Measurements from ENCODE around the gene CTNNB1.

Gene CTNNB1

DNA sequence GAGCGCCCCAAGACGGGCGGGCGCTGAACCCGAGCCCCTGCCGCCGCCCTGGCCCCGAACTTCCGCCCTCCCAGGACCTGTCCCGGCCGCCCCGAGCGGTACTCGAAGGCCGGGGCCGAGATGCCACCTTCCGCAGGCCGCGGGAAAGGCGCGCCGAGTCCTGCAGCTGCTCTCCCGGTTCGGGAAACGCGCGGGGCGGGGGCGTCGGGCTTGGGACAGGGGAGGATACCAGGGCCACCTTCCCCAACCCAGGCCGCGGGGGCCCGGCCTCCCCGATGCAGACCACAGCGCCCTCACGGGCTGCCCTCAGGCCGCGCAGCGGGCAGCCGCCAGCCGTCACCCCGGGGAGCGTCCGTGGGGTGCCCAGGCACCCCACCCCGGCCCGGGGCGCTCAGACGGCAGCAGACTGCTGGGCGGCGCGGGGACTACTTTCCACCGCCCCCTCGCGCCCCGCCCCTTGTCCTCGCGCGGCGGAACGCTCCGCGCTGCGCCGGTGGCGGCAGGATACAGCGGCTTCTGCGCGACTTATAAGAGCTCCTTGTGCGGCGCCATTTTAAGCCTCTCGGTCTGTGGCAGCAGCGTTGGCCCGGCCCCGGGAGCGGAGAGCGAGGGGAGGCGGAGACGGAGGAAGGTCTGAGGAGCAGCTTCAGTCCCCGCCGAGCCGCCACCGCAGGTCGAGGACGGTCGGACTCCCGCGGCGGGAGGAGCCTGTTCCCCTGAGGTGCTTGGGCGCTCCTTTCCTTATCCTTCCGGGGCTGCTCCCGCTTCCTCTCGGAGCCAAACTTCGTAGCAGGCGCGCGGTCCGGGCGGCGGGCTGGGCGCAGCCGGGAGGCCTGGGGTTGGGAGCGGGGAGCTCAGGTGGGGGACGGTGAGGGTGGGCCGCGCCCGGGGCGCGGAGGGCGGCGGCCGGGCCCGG is at the start of gene CTNNB1:
Gene CTNNB1, plus strand, starts transcription at position 556 of the 916 bp plus-strand sequence. CDS start 24,564 bp downstream, outside the sequence.
- no peak for FAIRE-seq

- FAIRE-seq, result no peak
Measured at GRCh38 chr3:41155834-41156233, 43.5 kb upstream of the CTNNB1 start.

- no peak for FAIRE-seq
Measured at GRCh38 chr3:41158947-41159346, 40.4 kb upstream of the CTNNB1 start.

DNA sequence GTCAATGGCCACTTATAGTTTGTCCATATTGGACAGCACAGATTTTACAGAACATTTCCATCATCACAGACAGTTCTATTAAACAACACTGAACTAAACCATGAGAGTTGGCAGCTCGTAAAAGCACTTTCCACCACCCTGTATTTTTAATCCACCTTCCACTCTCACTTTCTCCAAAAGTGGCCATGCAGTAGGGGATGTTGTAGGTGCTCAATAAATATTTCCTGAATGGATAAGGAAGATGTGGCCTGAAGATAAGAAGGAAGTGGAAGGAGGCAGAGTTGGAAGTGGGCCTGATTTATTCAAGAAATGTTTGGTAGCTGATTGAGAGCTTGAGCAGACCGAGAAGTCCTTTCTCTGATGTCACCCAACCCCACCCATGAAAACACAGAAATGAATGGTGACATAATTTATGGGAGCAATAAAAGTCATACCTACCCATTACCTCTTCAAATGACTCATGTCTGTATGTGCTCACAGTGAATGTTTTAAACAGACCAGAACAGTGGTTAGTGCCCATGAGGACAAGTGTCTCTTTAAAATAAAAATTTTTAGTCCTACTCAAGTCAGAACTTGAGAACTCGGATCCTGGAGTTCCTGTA is 39.6 kb upstream of the CTNNB1 start:
- no peak for FAIRE-seq

DNA sequence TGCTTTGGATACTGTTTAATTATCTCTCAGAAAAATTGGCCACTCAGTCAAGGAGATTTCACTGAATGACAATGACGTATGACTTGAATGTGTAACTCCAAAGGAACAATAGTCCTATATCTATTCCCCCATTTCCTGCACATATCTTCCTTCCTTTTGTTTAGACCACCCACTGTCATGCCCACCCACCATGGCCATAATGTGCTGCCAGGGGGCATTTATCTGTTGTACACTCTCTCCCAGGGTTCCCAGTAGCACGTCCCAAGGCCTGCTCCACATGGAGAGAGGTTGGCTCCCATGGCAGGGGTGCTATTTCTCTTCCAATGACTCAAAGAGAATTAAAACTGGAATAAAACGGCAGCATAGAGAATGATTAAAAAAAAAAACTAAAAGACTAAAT is 36.8 kb upstream of the CTNNB1 start:
- FAIRE-seq, result no peak

- no peak for FAIRE-seq
Measured at GRCh38 chr3:41163006-41163405, 36.3 kb upstream of the CTNNB1 start.

GRCh38 chr3:41163421-41163820 is 35.9 kb upstream of the CTNNB1 start:
- FAIRE-seq, result no peak

DNA sequence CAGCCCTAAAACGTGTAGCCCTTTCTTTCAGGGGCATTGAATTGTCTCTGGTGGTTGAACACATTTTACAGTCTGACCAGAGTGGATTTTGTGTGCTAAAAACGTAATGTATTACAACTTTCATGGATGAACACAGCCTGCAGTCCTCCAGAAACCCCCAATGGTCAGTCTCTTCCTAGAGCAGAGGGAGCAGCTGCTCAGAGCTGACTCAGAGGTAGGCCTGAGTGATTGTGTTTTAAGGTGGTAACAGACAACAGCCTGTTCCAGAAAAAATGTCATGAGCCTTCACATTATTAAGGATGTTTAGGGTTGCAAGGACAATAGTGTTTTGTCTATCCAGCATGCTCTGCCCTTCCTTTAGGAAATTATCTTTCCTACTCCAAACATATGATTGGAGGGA is 34.5 kb upstream of the CTNNB1 start:
- no peak for FAIRE-seq

DNA sequence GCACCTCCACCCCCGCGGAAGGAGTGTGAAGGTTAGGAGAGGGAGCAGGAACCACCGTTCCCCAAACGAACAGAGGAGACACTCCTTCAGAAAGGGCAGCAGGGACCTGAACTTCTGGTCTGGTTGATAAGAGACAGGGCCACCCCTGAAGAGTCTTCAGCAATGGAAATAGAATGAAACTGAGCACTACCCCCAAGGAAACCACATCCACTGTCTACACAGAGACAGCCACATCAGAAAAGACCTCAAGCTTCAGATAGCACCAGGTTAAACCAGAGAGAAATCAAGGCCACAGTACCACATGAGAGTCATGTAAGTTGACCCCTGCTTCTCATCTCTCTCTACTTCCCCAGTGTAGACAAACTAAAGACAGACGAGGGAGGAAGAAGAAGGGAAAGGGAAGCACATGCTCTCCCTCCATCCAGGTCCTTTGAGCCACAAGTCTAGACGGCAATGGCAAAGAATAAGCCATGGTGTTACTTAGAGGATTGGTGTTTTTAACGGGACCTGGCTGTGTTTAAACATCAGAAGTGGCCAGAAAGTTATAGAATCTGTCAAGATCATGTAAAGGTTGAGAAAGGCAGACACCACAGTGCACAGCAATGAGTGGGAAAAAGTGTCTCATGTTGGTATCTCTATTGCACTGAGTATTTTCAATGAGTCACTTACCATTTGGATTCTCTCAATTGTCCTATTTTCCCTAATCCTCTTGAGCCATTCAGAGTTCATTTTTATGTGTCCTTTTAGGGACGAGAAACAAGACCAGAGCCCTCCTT is 31.4 kb upstream of the CTNNB1 start:
- no peak for FAIRE-seq

- no peak for FAIRE-seq
Measured at GRCh38 chr3:41169023-41169422, 30.3 kb upstream of the CTNNB1 start.

- no peak for FAIRE-seq
Measured at GRCh38 chr3:41173926-41174885, 25.1 kb upstream of the CTNNB1 start.

DNA sequence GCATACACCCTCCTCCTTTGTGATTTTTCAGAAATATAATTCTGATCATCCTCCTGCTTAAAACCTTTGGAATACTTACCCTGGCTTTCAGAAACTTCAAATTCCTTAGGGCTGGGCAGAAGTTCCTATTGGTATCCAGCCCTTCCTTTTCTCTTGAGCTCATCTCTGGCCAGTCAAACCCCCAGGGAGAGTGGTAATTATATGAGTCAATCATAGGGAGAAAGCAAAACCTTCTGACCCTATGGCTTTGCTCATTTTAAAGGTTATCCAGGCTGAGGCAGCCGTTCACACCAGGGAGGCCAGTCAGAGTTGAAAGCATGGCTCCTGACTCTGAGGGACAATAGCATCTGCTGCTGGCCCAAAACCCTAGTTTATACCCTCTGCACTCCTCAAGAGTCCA is 23.9 kb upstream of the CTNNB1 start:
- FAIRE-seq, result no peak

- no peak for FAIRE-seq
Measured at GRCh38 chr3:41176596-41176995, 22.7 kb upstream of the CTNNB1 start.

GRCh38 chr3:41178576-41178975 is 20.7 kb upstream of the CTNNB1 start:
- FAIRE-seq, result no peak

GRCh38 chr3:41180396-41180795 is 18.9 kb upstream of the CTNNB1 start:
- FAIRE-seq, result no peak

GRCh38 chr3:41182504-41183059 is 16.7 kb upstream of the CTNNB1 start:
- FAIRE-seq, result no peak

- FAIRE-seq, result no peak
Measured at GRCh38 chr3:41184394-41184793, 14.9 kb upstream of the CTNNB1 start.

- FAIRE-seq, result no peak
Measured at GRCh38 chr3:41186297-41186696, 13.0 kb upstream of the CTNNB1 start.

GRCh38 chr3:41188306-41188705 is 11.0 kb upstream of the CTNNB1 start:
- FAIRE-seq, result no peak

- FAIRE-seq, result no peak
Measured at GRCh38 chr3:41190509-41191284, 8.6 kb upstream of the CTNNB1 start.

DNA sequence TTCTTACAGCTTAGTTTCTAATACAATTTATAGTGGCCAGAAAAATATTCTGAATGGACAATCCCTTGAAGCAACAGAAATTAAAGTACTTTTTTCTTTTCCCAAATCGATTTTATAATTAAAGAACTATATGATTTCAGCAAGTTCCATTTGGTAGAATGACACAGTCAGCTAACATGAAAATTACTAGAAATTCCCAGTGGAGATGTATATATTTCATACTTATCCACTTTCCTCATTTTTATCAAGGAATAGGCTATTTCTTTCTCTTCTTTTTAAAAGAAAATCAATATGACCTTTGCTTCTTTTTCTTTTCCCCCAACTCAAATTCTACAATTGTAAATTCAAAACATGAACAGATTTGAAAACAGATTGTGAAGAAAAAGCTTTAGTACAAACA is 6.4 kb upstream of the CTNNB1 start:
- no peak for FAIRE-seq

Data from A204.1 (cell line).